ENCODE results near the gene AUTS2.

AUTS2 gene

DNA sequence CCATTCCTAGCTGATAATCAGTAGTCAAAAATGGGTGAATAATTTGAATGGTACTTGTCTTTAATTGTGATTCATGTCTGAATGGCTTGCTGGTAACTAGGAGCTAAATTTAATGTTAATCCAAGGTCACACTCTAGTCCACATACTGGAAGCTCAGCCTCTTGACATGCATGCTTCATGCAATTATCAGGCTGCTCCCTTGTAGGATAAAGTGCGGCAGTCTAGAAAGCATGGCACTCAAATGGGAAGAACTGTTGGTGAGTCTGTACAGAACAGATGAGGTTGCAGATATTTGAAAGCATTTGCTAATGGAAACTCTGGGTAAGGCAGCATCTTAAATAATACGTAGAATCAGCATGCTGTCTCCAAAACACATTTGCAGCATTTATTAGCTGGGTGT is 499.4 kb downstream of the AUTS2 start:
- in situ Hi-C loops (cut with MboI; ENCODE audit: low sequenced_read_pairs) = no loop called here

GRCh38 chr7:70098133-70098561 is 499.9 kb downstream of the AUTS2 start:
- in situ Hi-C loops (cut with MboI; ENCODE audit: low sequenced_read_pairs) = no loop called here

GRCh38 chr7:70098905-70099672 is 500.8 kb downstream of the AUTS2 start:
- in situ Hi-C loops (cut with MboI; ENCODE audit: low sequenced_read_pairs) = no loop called here

- in situ Hi-C loops (cut with MboI; ENCODE audit: low sequenced_read_pairs) = no loop called here
Measured at GRCh38 chr7:70104243-70104642, 506.0 kb downstream of the AUTS2 start.

GRCh38 chr7:70113078-70113477 is 514.8 kb downstream of the AUTS2 start:
- in situ Hi-C loops (cut with MboI; ENCODE audit: low sequenced_read_pairs) = no loop called here

- in situ Hi-C loops (cut with MboI; ENCODE audit: low sequenced_read_pairs) = no loop called here
Measured at GRCh38 chr7:70113536-70113935, 515.3 kb downstream of the AUTS2 start.

DNA sequence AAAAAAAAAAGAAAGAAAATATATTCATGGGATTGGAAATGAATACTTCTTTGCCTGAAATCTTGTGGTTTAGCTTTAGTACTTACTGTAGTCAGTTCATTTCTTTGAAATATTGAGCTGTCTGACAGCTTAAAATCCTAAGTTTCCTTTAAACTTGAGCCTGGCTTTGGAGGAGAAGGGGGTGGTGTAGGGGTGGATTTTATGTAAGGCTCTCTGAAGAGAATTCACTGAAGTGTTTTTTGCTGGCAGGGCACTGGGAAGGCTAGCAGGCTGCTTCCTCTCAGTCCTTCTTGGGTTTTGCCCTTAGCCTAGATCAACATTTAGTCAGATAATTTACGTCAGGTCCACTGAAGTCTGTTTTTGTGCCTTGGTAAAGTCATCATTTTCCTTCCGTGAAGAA is 516.5 kb downstream of the AUTS2 start:
- in situ Hi-C loops (cut with MboI; ENCODE audit: low sequenced_read_pairs) = no loop called here

DNA sequence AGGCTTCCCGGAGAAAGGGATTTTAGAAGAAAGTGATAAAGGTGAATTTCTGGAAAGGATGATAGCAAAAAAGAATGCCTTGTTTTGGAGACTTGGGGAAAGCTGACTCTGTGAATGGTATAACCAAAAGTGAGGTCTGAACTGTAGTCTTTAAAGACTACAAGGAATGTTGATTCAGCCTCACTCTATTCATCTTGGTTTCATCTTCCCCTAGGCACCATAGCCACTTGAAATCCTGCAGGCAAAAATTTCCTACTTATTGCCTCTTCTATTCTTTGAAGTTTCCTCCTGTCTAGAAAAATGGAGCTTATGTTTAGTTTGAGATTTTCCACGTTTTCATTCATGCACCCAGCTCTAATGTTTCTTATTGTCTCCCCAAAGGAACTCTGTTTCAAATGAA is 518.0 kb downstream of the AUTS2 start:
- in situ Hi-C loops (cut with MboI; ENCODE audit: low sequenced_read_pairs) = no loop called here

GRCh38 chr7:70116867-70117266 is 518.6 kb downstream of the AUTS2 start:
- in situ Hi-C loops (cut with MboI; ENCODE audit: low sequenced_read_pairs) = no loop called here

- in situ Hi-C loops (cut with MboI; ENCODE audit: low sequenced_read_pairs) = no loop called here
Measured at GRCh38 chr7:70120851-70121250, 522.6 kb downstream of the AUTS2 start.

- in situ Hi-C loops (cut with MboI; ENCODE audit: low sequenced_read_pairs) = no loop called here
Measured at GRCh38 chr7:70131817-70132216, 533.5 kb downstream of the AUTS2 start.

GRCh38 chr7:70132226-70132851 is 534.1 kb downstream of the AUTS2 start:
- in situ Hi-C loops (cut with MboI; ENCODE audit: low sequenced_read_pairs) = no loop called here

DNA sequence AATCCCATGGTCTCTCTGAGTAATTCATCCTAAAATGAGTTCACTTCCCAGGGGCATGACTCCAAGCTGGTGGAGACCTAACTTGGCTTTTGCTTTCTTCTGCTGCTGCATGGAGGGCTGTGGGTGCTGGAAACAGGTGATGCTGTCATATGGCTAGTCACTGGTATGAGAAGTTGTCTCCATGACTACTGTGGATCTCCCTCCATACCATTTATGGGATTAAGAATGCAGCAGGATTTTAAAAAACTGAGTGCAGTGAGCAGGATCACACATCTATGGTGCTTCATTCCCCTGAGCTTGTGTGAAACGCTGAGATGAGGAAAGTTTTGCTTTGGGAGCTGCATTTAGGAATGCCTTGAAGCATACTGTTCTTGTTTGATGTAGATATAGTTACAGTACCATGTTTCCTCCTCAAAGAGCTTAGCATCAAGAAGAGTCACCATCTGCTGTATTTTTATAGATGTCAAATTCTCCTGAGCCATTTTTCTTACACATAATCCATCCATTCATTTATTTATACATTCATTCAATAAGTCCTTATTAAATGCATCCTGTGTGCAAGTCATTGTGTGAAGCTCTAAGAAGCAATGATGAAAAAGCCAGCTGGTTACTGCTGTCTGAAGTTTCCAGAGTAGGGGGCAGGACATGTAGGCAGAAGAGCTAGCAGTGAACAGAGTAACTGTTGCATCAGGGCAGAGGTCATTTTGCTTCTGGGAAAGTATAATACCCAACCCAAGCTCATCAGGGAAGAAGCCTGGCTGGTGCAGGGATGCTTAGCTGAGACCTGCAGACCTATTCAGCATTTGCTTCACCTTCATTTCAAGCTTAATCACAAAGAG is 534.8 kb downstream of the AUTS2 start:
- in situ Hi-C loops (cut with MboI; ENCODE audit: low sequenced_read_pairs) = no loop called here

GRCh38 chr7:70134029-70134770 is 535.9 kb downstream of the AUTS2 start:
- in situ Hi-C loops (cut with MboI; ENCODE audit: low sequenced_read_pairs) = no loop called here

- in situ Hi-C loops (cut with MboI; ENCODE audit: low sequenced_read_pairs) = no loop called here
Measured at GRCh38 chr7:70135656-70136055, 537.4 kb downstream of the AUTS2 start.

GRCh38 chr7:70137126-70137525 is 538.9 kb downstream of the AUTS2 start:
- in situ Hi-C loops (cut with MboI; ENCODE audit: low sequenced_read_pairs) = no loop called here

GRCh38 chr7:70142247-70142932 is 544.1 kb downstream of the AUTS2 start:
- in situ Hi-C loops (cut with MboI; ENCODE audit: low sequenced_read_pairs) = no loop called here

DNA sequence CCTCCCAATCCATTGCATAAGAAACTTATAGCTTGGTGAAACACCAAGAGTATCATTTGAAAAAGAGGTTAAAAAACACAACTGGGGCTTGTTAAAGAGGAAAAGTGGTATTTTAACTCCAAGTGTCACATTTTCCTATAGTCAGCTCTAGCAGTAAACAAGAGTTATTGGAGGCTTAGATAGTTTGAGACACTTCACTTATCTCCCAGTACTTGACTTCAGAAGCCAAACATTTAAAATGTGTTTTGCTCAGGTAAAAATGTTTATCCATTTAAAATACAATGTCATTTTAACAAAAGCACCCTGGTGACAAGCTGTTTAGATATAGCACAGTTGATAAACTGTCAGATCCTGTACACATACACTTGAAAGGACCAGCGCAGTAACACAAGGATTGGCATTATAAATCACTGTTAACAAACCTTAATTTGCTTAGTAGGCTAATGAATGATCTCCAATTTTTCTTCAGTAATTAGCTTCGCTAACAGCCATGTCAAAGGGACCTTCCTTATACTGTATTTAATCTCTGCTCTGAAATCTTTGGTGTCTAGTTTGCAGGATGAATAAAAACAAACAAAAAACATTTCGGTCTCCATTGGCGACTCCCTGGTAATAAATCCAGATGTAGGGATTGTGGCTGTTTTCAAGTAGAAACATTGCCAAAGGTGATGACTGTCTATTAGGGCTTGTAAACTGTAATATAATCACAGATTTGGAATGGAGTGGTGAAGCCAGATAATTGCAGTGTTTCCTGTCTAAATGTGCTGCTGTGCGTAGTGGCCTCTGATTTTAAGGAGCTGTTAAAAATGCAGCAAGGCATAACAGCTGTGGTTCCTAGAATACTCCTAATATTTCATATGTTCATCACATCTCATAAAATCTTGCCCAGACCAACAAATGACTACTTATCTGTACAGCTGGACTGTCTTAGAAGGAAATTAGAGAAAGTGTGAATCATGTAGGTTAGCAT is 545.1 kb downstream of the AUTS2 start:
- in situ Hi-C loops (cut with MboI; ENCODE audit: low sequenced_read_pairs) = no loop called here

GRCh38 chr7:70148997-70149396 is 550.7 kb downstream of the AUTS2 start:
- in situ Hi-C loops (cut with MboI; ENCODE audit: low sequenced_read_pairs) = no loop called here

All from HL-60/S4 treated with retinoic acid at 250 ng/mL for 4 days and 3 days (cell line).